GM12891 (cell line): ENCODE results near the gene LHFPL6.

Experiments
- POLR2A ChIP-seq: IDR thresholded peaks from 2 replicates; pipeline ENCODE4 v1.6.1; 2011; ENCODE audit warnings: low read depth, low read length, control low read depth
- POLR2AphosphoS5 ChIP-seq: IDR thresholded peaks from 2 replicates; pipeline ENCODE4 v1.6.1; 2011; ENCODE audit warnings: low read depth, low read length, control low read depth
- POU2F2 ChIP-seq: IDR thresholded peaks from 2 replicates; pipeline ENCODE4 v1.6.1; 2011; ENCODE audit warnings: low read depth, mild to moderate bottlenecking, control low read depth, low read length, moderate library complexity
- SPI1 ChIP-seq: IDR thresholded peaks from 2 replicates; pipeline ENCODE4 v1.6.1; 2011; ENCODE audit warnings: low read depth, low read length, control low read depth
- TAF1 ChIP-seq: IDR thresholded peaks from 2 replicates; pipeline ENCODE4 v1.6.1; 2011; ENCODE audit warnings: low read depth, low read length, control low read depth

GRCh38 chr13:39618561-39618960, 15.6 kb upstream of the LHFPL6 start:
- TF ChIP-seq TAF1 (no peak), POLR2A (no peak), POLR2AphosphoS5 (no peak), SPI1 (no peak), POU2F2 (no peak)
